ENCODE measurements around the gene CCDC192.

- no peak for TF ChIP-seq CTCF (tag by site-specific recombination; IDR thresholded peaks at IDR 0.05)
- TF ChIP-seq TRIM28 (IDR thresholded peaks at IDR 0.05; ENCODE audit: borderline replicate concordance, low read length), result no peak
- TF ChIP-seq, protein P1, sequence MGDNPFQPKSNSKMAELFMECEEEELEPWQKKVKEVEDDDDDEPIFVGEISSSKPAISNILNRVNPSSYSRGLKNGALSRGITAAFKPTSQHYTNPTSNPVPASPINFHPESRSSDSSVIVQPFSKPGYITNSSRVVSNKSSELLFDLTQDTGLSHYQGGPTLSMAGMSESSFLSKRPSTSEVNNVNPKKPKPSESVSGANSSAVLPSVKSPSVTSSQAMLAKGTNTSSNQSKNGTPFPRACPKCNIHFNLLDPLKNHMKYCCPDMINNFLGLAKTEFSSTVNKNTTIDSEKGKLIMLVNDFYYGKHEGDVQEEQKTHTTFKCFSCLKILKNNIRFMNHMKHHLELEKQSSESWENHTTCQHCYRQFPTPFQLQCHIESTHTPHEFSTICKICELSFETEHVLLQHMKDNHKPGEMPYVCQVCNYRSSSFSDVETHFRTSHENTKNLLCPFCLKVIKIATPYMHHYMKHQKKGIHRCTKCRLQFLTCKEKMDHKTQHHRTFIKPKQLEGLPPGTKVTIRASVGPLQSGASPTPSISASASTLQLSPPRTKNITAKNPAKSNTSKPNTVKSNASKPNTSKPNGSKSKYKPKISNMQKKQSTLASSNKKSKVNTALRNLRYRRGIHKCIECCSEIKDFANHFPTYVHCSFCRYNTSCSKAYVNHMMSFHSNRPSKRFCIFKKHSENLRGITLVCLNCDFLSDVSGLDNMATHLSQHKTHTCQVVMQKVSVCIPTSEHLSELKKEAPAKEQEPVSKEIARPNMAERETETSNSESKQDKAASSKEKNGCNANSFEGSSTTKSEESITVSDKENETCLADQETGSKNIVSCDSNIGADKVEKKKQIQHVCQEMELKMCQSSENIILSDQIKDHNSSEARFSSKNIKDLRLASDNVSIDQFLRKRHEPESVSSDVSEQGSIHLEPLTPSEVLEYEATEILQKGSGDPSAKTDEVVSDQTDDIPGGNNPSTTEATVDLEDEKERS (tag by site-specific recombination; IDR thresholded peaks at IDR 0.05), result no peak
Measured at GRCh38 chr5:127985811-127986325, 282.7 kb downstream of the CCDC192 start.
